Measurements from ENCODE around the gene PSMA7. TPM values are rescaled to one million over a fixed set of nuclear protein-coding genes. Genes with fewer than 3 reads are reported as not detected.
A peak's percentile ranks its signal among the peaks of the same experiment; 100 is the strongest.

Gene PSMA7
- total RNA-seq, 1 donor from 2014 or later: 449 TPM

GRCh38 chr20:62133864-62134263 is 9.3 kb downstream of the PSMA7 start:
- Mint-ChIP-seq H3K36me3 (ENCODE audit: low read depth) (peaks cover 62% of the 10 kb centered on the region), H3K4me1 (peaks cover 20% of the 10 kb centered on the region), H3K27me3 (no peaks in the 10 kb centered on the region), H3K9me3 (no peaks in the 10 kb centered on the region), H3K4me3 (no peak overlapping the region), H3K27ac (peak overlapping the region; percentile 52)
- DNase-seq: no peak
- intact Hi-C loops (cut with micrococcal nuclease): no loop called here

GRCh38 chr20:62133051-62133845 is 9.9 kb downstream of the PSMA7 start:
- Mint-ChIP-seq H3K27ac (peak overlapping the region; percentile 56), H3K9me3 (no peaks in the 10 kb centered on the region), H3K4me3 (no peak overlapping the region), H3K4me1 (peaks cover 20% of the 10 kb centered on the region), H3K36me3 (ENCODE audit: low read depth) (peaks cover 62% of the 10 kb centered on the region), H3K27me3 (no peaks in the 10 kb centered on the region)
- no peak for DNase-seq
- intact Hi-C loops (cut with micrococcal nuclease): no loop called here

- Mint-ChIP-seq H3K27me3 (no peaks in the 10 kb centered on the region), H3K4me1 (peaks cover 14% of the 10 kb centered on the region), H3K27ac (peak overlapping the region; percentile 48), H3K36me3 (ENCODE audit: low read depth) (peaks cover 62% of the 10 kb centered on the region), H3K9me3 (no peaks in the 10 kb centered on the region), H3K4me3 (peak overlapping the region; percentile 9)
- DNase-seq: no peak
- intact Hi-C loops (cut with micrococcal nuclease): no loop called here
Measured at GRCh38 chr20:62132421-62132820, 10.8 kb downstream of the PSMA7 start.

GRCh38 chr20:62131560-62132320 is 11.5 kb downstream of the PSMA7 start:
- no peak for DNase-seq
- peaks cover 61% of the 10 kb centered on the region for H3K36me3 Mint-ChIP-seq (ENCODE audit: low read depth)
- no peaks in the 10 kb centered on the region for H3K27me3 Mint-ChIP-seq
- H3K27ac Mint-ChIP-seq: peak overlapping the region; percentile 48
- H3K9me3 Mint-ChIP-seq: no peaks in the 10 kb centered on the region
- H3K4me3 Mint-ChIP-seq: no peak overlapping the region
- intact Hi-C loops (cut with micrococcal nuclease): no loop called here
- H3K4me1 Mint-ChIP-seq: peaks cover 9% of the 10 kb centered on the region

- Mint-ChIP-seq H3K9me3 (no peaks in the 10 kb centered on the region), H3K27me3 (no peaks in the 10 kb centered on the region), H3K27ac (no peak overlapping the region), H3K36me3 (ENCODE audit: low read depth) (peaks cover 69% of the 10 kb centered on the region), H3K4me1 (peaks cover 7% of the 10 kb centered on the region), H3K4me3 (no peak overlapping the region)
- intact Hi-C loops (cut with micrococcal nuclease): no loop called here
- DNase-seq: no peak
Measured at GRCh38 chr20:62129731-62130531, 13.3 kb downstream of the PSMA7 start.

DNA sequence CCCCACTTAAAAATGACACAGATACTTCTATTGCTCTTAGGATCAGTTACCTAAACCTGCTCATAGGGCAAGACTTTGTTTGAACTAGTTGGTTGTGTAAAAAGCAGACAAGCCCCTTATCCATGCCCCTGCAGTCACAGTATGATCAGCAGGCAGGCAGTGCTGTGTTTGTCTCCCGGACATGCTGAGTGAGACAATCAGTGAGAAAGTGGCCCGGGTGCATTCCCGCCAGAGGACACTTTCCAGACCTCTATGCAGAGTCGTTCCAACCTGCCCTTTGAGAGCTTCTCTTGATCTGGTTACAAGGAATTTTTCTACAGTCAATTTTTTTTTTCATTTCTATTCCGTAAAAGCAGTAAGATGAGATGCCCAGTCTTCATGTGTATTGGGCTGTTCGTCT is 14.7 kb downstream of the PSMA7 start:
- H3K27ac Mint-ChIP-seq: no peak overlapping the region
- H3K36me3 Mint-ChIP-seq (ENCODE audit: low read depth): peaks cover 76% of the 10 kb centered on the region
- no peak for DNase-seq
- no peaks in the 10 kb centered on the region for H3K9me3 Mint-ChIP-seq
- H3K4me1 Mint-ChIP-seq: peaks cover 16% of the 10 kb centered on the region
- H3K4me3 Mint-ChIP-seq: no peak overlapping the region
- no peaks in the 10 kb centered on the region for H3K27me3 Mint-ChIP-seq
- intact Hi-C loops (cut with micrococcal nuclease): no loop called here

DNA sequence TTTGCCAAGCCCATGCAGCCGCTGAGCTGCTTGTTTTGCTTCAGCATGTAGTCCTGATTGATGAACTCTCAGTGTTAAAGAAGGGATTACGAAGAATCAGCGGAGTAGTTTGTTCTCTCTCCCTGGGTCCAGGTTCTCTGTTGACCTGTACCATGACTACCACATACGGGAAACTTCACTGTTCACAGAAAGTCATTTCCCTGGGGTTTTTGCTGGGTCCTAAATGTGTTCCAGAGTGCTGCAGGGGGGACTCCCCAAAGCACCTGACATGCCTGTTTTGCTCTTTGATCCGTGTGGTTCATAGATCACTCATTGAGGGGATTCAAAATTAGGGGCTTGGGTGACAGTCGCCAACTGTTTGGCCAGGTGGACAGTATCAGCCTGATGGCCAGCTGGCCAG is 15.4 kb downstream of the PSMA7 start:
- Mint-ChIP-seq H3K27ac (no peak overlapping the region), H3K4me3 (no peak overlapping the region), H3K27me3 (no peaks in the 10 kb centered on the region), H3K36me3 (ENCODE audit: low read depth) (peaks cover 74% of the 10 kb centered on the region), H3K9me3 (no peaks in the 10 kb centered on the region), H3K4me1 (peaks cover 19% of the 10 kb centered on the region)
- intact Hi-C loops (cut with micrococcal nuclease): no loop called here
- DNase-seq: no peak

- intact Hi-C loops (cut with micrococcal nuclease): no loop called here
- Mint-ChIP-seq H3K27me3 (no peaks in the 10 kb centered on the region), H3K27ac (no peak overlapping the region), H3K36me3 (ENCODE audit: low read depth) (peaks cover 62% of the 10 kb centered on the region), H3K4me1 (peaks cover 17% of the 10 kb centered on the region), H3K9me3 (no peaks in the 10 kb centered on the region), H3K4me3 (no peak overlapping the region)
- no peak for DNase-seq
Measured at GRCh38 chr20:62126141-62126540, 17.1 kb downstream of the PSMA7 start.

GRCh38 chr20:62123450-62124118 is 19.6 kb downstream of the PSMA7 start:
- peak overlapping the region; percentile 86 for H3K4me3 Mint-ChIP-seq
- H3K4me1 Mint-ChIP-seq: peaks cover 24% of the 10 kb centered on the region
- intact Hi-C loops (cut with micrococcal nuclease): loop anchor here (5.0 kb wide), 1 partner anchor 264 kb away; the partner anchor contains the start of gene RPS21

GRCh38 chr20:62122654-62123449 is 20.3 kb downstream of the PSMA7 start:
- peak overlapping the region; percentile 60 for H3K27ac Mint-ChIP-seq
- H3K36me3 Mint-ChIP-seq (ENCODE audit: low read depth): peaks cover 41% of the 10 kb centered on the region
- no peaks in the 10 kb centered on the region for H3K9me3 Mint-ChIP-seq
- peak overlapping the region; percentile 86 for H3K4me3 Mint-ChIP-seq
- DNase-seq: peak; percentile 83
- intact Hi-C loops (cut with micrococcal nuclease): loop anchor here (1.0 to 5.0 kb wide), 5 partner anchors 20 to 264 kb away; partner anchors contain the start of genes OSBPL2, PSMA7, RPS21 and SS18L1
- H3K4me1 Mint-ChIP-seq: peaks cover 22% of the 10 kb centered on the region
- H3K27me3 Mint-ChIP-seq: no peaks in the 10 kb centered on the region

More at GRCh38 chr20:62123450-62124118, 19.6 kb downstream of the PSMA7 start:
- no peak for DNase-seq
- Mint-ChIP-seq H3K27me3 (no peaks in the 10 kb centered on the region), H3K27ac (peak overlapping the region; percentile 60), H3K9me3 (no peaks in the 10 kb centered on the region), H3K36me3 (ENCODE audit: low read depth) (peaks cover 48% of the 10 kb centered on the region)

DNA sequence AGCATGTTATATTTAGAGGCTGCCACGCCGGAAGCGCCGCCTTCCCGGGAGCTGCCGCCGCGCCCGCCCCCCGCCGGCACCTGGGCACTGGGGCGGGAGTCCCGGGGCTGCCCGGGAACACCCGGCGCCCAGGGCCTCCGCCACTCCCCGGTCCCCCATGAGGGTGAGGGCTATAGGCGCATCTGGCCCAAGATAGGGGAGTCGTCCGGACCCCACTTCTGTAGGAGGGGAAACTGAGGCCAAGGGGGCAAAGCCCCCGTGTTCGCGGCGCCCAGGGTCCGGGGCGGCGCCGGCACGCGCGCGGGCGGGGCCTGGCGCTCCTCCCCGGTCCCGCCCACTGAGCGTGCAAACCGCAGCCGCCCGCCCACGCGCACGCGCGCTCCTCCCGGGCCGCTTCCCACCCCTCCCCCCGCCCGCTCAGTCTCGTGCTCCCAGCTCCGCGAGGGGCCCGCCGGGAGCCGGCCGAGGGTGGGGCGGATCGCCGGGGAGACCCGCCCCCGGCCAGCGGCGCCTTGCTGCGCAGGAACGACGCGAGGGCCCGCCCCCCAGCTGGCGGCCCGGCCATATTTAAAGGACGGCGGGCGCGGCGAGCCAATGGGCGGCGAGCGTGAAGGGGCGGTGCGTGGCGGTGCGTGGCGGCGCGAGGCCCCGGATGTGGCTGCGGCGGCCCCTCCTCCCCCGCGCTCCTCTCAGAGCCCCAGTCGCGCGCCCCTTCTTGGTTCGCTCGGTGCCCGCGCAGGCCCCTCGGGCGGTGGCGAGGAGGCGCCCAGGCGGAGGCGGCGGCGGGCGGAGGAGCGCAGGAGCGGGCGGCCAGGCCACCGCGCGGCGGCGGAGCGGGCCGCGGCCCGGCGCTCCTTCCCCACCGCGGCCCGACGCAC is 21.2 kb downstream of the PSMA7 start, which contains the start of gene LSM14B:
Gene LSM14B, plus strand, starts transcription at position 700 of the 878 bp plus-strand sequence. CDS start 192 bp downstream, outside the sequence.
- Mint-ChIP-seq H3K4me3 (peak within 1 kb of the TSS; percentile 88), H3K27ac (peak within 1 kb of the TSS; percentile 96), H3K36me3 (ENCODE audit: low read depth) (peaks cover 33% of the 10 kb centered on the region), H3K4me1 (peaks cover 28% of the 10 kb centered on the region), H3K27me3 (no peaks in the 10 kb centered on the region), H3K9me3 (no peaks in the 10 kb centered on the region)
- intact Hi-C loops (cut with micrococcal nuclease): loop anchor here (1.0 to 5.0 kb wide), 6 partner anchors 21 to 265 kb away; partner anchors contain the start of genes OSBPL2, PSMA7, RPS21 and SS18L1
- peak; percentile 98 for DNase-seq

Measured in activated CD4-positive, alpha-beta T cell treated with anti-CD3 and anti-CD28 coated beads, Interleukin-2, amount 10 ng/mL, durations not matched to agents 24 days and 14 days (primary cell).